ENCODE measurements around the gene PRICKLE2.

DNA sequence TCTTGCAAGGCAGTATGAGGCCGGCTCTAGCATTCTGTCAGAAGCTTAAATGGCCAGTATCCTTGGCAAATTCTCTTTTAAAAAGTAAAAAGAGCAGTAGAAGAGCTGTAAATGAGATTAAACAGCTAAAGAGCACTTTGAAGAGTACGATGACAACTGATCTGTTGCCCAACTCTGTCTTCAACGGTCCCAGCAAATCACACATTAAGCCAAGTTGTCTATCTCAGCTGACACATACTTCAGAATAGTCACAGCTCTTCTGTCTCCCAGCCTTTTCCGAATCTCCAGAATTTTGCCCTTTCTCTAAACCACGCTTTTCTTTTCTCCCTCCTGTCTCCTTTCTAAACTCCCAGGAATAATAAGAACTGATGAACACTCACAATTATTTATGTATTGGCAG lies 51.7 kb downstream of the PRICKLE2 start:
- TF ChIP-seq POLR2A (IDR thresholded peaks at IDR 0.05; ENCODE audit: low read depth, low read length) = no peak
- no peak for TF ChIP-seq TAF1 (IDR thresholded peaks at IDR 0.05; ENCODE audit: low read depth, low read length)
- TF ChIP-seq POLR2AphosphoS5 (IDR thresholded peaks at IDR 0.05; ENCODE audit: low read depth, low read length) = no peak

Data from GM12891 (cell line).